IMR-90 (cell line): ENCODE measurements around the gene CCR3.

ENCODE experiments used
- BHLHE40 ChIP-seq: fragments of 150-350 bp; IDR thresholded peaks from 2 replicates; pipeline ENCODE4 v1.6.1; 2016; ENCODE audit warnings: mild to moderate bottlenecking, low read depth, low read length
- CEBPB ChIP-seq: IDR thresholded peaks from 2 replicates; pipeline ENCODE4 v1.6.1; 2012; ENCODE audit warnings: low read depth, low read length, improper control_type of control experiment
- FOS ChIP-seq: fragments of 150-350 bp; IDR thresholded peaks from 2 replicates; pipeline ENCODE4 v1.6.1; 2016; ENCODE audit warnings: low read depth, low read length
- MAFK ChIP-seq: IDR thresholded peaks from 2 replicates; pipeline ENCODE4 v1.6.1; 2012; ENCODE audit warnings: low read depth, low read length, improper control_type of control experiment
- MAZ ChIP-seq: IDR thresholded peaks from 2 replicates; pipeline ENCODE4 v1.6.1; 2012; ENCODE audit warnings: low read depth, mild to moderate bottlenecking, low read length, improper control_type of control experiment, moderate library complexity, borderline replicate concordance
- MXI1 ChIP-seq: IDR thresholded peaks from 2 replicates; pipeline ENCODE4 v1.6.1; 2012; ENCODE audit warnings: low read depth, mild to moderate bottlenecking, low read length, moderate library complexity, borderline replicate concordance
- POLR2A ChIP-seq: IDR thresholded peaks from 2 replicates; pipeline ENCODE4 v1.6.1; 2012; ENCODE audit warnings: mild to moderate bottlenecking, low read depth, low read length
- RAD21 ChIP-seq: IDR thresholded peaks from 2 replicates; pipeline ENCODE4 v1.6.1; 2012; ENCODE audit warnings: low read length, improper control_type of control experiment
- RCOR1 ChIP-seq: IDR thresholded peaks from 2 replicates; pipeline ENCODE4 v1.6.1; 2012; ENCODE audit warnings: mild to moderate bottlenecking, low read length, improper control_type of control experiment; ENCODE audit not compliant: insufficient replicate concordance
- RFX5 ChIP-seq: IDR thresholded peaks from 2 replicates; pipeline ENCODE4 v1.8.0; 2012; ENCODE audit warnings: low read depth, mild to moderate bottlenecking, low read length, moderate library complexity
- SMC3 ChIP-seq: fragments of 150-350 bp; IDR thresholded peaks from 2 replicates; pipeline ENCODE4 v1.6.1; 2016; ENCODE audit warnings: low read depth, mild to moderate bottlenecking, antibody characterized with exemption, low read length, moderate library complexity
- TF ChIP-seq, protein P1 (sequence below): conservative IDR thresholded peaks from 2 replicates; pipeline ENCODE4 v1.5.1; 2012; ENCODE audit warnings: mild to moderate bottlenecking, low read depth, low read length, improper control_type of control experiment
- TF ChIP-seq, protein P2 (sequence below): fragments of 150-350 bp; IDR thresholded peaks from 2 replicates; pipeline ENCODE4 v1.6.1; 2017; ENCODE audit warnings: mild to moderate bottlenecking, antibody characterized with exemption, low read length, low read depth
- TF ChIP-seq, protein P3 (sequence below): fragments of 150-350 bp; IDR thresholded peaks from 2 replicates; pipeline ENCODE4 v1.6.1; 2016; ENCODE audit warnings: low read depth, mild to moderate bottlenecking, low read length, moderate library complexity, borderline replicate concordance

DNA sequence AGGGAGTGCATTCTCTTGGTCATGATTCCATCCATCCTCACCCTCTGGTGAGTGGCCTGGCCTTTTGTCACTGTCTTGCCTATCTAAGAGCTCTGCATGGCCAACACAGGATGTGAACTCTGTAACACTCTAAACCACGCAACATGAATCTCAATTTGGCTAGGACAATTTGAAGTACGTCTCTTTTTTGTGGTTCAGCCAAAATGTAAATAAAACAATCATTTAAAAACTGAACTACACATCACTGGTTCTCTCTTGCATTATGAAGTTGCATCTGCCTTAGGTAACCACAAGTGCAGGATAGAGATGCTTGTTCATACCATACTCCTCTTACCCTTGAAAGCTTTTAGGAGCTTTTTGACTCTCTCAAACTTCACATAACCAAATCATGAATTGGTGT is 27.3 kb downstream of the CCR3 start:
- no peak for TF ChIP-seq SMC3
- no peak for TF ChIP-seq CEBPB
- TF ChIP-seq, protein P1, sequence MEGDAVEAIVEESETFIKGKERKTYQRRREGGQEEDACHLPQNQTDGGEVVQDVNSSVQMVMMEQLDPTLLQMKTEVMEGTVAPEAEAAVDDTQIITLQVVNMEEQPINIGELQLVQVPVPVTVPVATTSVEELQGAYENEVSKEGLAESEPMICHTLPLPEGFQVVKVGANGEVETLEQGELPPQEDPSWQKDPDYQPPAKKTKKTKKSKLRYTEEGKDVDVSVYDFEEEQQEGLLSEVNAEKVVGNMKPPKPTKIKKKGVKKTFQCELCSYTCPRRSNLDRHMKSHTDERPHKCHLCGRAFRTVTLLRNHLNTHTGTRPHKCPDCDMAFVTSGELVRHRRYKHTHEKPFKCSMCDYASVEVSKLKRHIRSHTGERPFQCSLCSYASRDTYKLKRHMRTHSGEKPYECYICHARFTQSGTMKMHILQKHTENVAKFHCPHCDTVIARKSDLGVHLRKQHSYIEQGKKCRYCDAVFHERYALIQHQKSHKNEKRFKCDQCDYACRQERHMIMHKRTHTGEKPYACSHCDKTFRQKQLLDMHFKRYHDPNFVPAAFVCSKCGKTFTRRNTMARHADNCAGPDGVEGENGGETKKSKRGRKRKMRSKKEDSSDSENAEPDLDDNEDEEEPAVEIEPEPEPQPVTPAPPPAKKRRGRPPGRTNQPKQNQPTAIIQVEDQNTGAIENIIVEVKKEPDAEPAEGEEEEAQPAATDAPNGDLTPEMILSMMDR: no peak
- TF ChIP-seq, protein P2, sequence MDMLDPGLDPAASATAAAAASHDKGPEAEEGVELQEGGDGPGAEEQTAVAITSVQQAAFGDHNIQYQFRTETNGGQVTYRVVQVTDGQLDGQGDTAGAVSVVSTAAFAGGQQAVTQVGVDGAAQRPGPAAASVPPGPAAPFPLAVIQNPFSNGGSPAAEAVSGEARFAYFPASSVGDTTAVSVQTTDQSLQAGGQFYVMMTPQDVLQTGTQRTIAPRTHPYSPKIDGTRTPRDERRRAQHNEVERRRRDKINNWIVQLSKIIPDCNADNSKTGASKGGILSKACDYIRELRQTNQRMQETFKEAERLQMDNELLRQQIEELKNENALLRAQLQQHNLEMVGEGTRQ: no peak
- TF ChIP-seq RFX5: no peak
- no peak for TF ChIP-seq MXI1
- TF ChIP-seq RAD21: no peak
- no peak for TF ChIP-seq MAFK
- no peak for TF ChIP-seq POLR2A
- no peak for TF ChIP-seq RCOR1
- TF ChIP-seq, protein P3, sequence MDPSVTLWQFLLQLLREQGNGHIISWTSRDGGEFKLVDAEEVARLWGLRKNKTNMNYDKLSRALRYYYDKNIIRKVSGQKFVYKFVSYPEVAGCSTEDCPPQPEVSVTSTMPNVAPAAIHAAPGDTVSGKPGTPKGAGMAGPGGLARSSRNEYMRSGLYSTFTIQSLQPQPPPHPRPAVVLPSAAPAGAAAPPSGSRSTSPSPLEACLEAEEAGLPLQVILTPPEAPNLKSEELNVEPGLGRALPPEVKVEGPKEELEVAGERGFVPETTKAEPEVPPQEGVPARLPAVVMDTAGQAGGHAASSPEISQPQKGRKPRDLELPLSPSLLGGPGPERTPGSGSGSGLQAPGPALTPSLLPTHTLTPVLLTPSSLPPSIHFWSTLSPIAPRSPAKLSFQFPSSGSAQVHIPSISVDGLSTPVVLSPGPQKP: no peak
- no peak for TF ChIP-seq BHLHE40
- TF ChIP-seq FOS: no peak
- TF ChIP-seq MAZ: no peak
